ENCODE results near the gene B3GNT7. TPM values are rescaled to one million over a fixed set of nuclear protein-coding genes. Genes with fewer than 3 reads are reported as not detected.

The B3GNT7 gene
- total and polyA plus RNA-seq, 2 of the 4 experiments (the other 2 are of a cell fraction), result under 0.01 to 0.03 TPM

GRCh38 chr2:231397928-231398294, 2.4 kb downstream of the B3GNT7 start:
- no peak overlapping the region for H2BK15ac ChIP-seq (ENCODE audit: low read depth, low read length)
- H3K79me1 ChIP-seq (ENCODE audit: low read depth in 1 of 2, low read length in 2 of 2), result no peaks in the 10 kb centered on the region
- peaks cover 29% of the 10 kb centered on the region for H3K27me3 ChIP-seq (ENCODE audit: control insufficient read depth, insufficient read depth, low read length)
- H2BK120ac ChIP-seq (ENCODE audit: low read depth, low read length), result no peak overlapping the region
- no peak overlapping the region for H3K4me2 ChIP-seq (ENCODE audit: low read depth, low read length)
- no peaks in the 10 kb centered on the region; the same call in 1 of the 2 replicates for H3K9me3 ChIP-seq (ENCODE audit: control insufficient read depth, insufficient read depth, low read length)
- no peak overlapping the region for H3K56ac ChIP-seq (ENCODE audit: extremely low read depth, insufficient read depth, low read length)
- no peak overlapping the region for H3K14ac ChIP-seq (replicated peaks; ENCODE audit: low read depth, low read length)
- H3K4me3 ChIP-seq (ENCODE audit: insufficient read depth, low read depth, low read length), result no peak overlapping the region
- no peak for TF ChIP-seq BHLHE40 (IDR thresholded peaks at IDR 0.05; ENCODE audit: low read depth, low read length)
- no peak for TF ChIP-seq MAZ (IDR thresholded peaks at IDR 0.05; ENCODE audit: borderline replicate concordance, low read depth, low read length)
- no peak for TF ChIP-seq CEBPB (IDR thresholded peaks at IDR 0.05; ENCODE audit: low read depth, low read length)
- no peak for TF ChIP-seq RAD21 (IDR thresholded peaks at IDR 0.05; ENCODE audit: low read length)
- no peak for TF ChIP-seq FOS (IDR thresholded peaks at IDR 0.05; ENCODE audit: low read depth, low read length)
- TF ChIP-seq MAFK (IDR thresholded peaks at IDR 0.05; ENCODE audit: low read depth, low read length), result no peak
- no peak for TF ChIP-seq ELK1 (IDR thresholded peaks at IDR 0.05; ENCODE audit: borderline replicate concordance, low read depth, low read length)
- no peak for TF ChIP-seq RFX5 (IDR thresholded peaks at IDR 0.05; ENCODE audit: low read depth, low read length)
- no peak for TF ChIP-seq CTCF (conservative IDR thresholded peaks at IDR 0.05; ENCODE audit: low read depth, low read length)
- no peaks in the 10 kb centered on the region for H4K20me1 ChIP-seq (ENCODE audit: insufficient read depth, low read length)
- no peak overlapping the region for H4K8ac ChIP-seq (ENCODE audit: low read depth in 2 of 2, low read length in 2 of 2)
- dilution Hi-C loops (cut with HindIII; ENCODE audit: low sequenced_read_pairs, unreplicated experiment) (no loop called here), in situ Hi-C loops (cut with MboI; ENCODE audit: low sequenced_read_pairs) (no loop called here), intact Hi-C loops (cut with micrococcal nuclease) (no loop called here)
- H3K23ac ChIP-seq (ENCODE audit: low read depth, low read length), result no peak overlapping the region
- peaks cover 5% of the 10 kb centered on the region for H3K4me1 ChIP-seq (ENCODE audit: control insufficient read depth, insufficient read depth, low read length)
- no peaks in the 10 kb centered on the region; the same call in 1 of the 2 replicates for H3K9me1 ChIP-seq (ENCODE audit: insufficient read depth, low read length)
- H3K9ac ChIP-seq (ENCODE audit: low read depth, low read length), result no peak overlapping the region
- H3K4ac ChIP-seq (ENCODE audit: low read depth, low read length), result no peak overlapping the region
- ChIA-PET POLR2A (ENCODE audit: unreplicated experiment) (no interaction called here), CTCF (no interaction called here)
- DNase-seq (no peak), ATAC-seq (ENCODE audit: low read depth) (no peak)
- H2BK5ac ChIP-seq (ENCODE audit: low read depth, low read length, poor library complexity, severe bottlenecking), result no peak overlapping the region
- 100% methylated on average over 10 of the region's 28 CpGs; no CpG with 5 or more reads in 1 of the 2 experiments for WGBS, 2 experiments (ENCODE audit: extremely low coverage in 2 of 2, insufficient read length in 1 of 2)
- no peak overlapping the region for H2AFZ ChIP-seq (replicated peaks; ENCODE audit: low read length, poor library complexity)
- peak overlapping the region; percentile 16 for H2AK9ac ChIP-seq (replicated peaks; ENCODE audit: low read depth, low read length, poor library complexity)
- H2BK20ac ChIP-seq (ENCODE audit: low read depth, low read length), result no peak overlapping the region
- H3K18ac ChIP-seq (ENCODE audit: low read depth, low read length), result no peak overlapping the region
- H3K36me3 ChIP-seq (ENCODE audit: control insufficient read depth, insufficient read depth, low read length), result no peaks in the 10 kb centered on the region
- H2AK5ac ChIP-seq (ENCODE audit: low read depth, low read length), result no peak overlapping the region
- no peak overlapping the region for H3K27ac ChIP-seq (ENCODE audit: insufficient read depth, low read length)
- no peak overlapping the region for H4K5ac ChIP-seq (ENCODE audit: low read depth, low read length)
- no TSS peak for BruUV-seq (replicated peaks)
- H4K91ac ChIP-seq (ENCODE audit: insufficient read depth, low read depth, low read length), result no peak overlapping the region

Measured in IMR-90 (cell line).